HepG2 (cell line): ENCODE measurements around the gene FCAR. TPM values are rescaled to one million over a fixed set of nuclear protein-coding genes. Genes with fewer than 3 reads are reported as not detected.

Experiments
- ELF1 ChIP-seq: sonication (generic); formaldehyde crosslinking; IDR thresholded peaks from 2 replicates; pipeline ENCODE4 v1.4.0; 2020; ENCODE audit warnings: missing genetic modification reagents
- FOXJ3 ChIP-seq: sonication (generic); formaldehyde crosslinking; IDR thresholded peaks from 2 replicates; pipeline ENCODE4 v1.4.0; 2020; ENCODE audit warnings: missing genetic modification reagents, mild to moderate bottlenecking, borderline replicate concordance
- KAT2B ChIP-seq: fragments of 150-350 bp; IDR thresholded peaks from 2 replicates; pipeline ENCODE4 v1.6.1; 2014; ENCODE audit warnings: low read depth, low read length, borderline replicate concordance
- RBM22 ChIP-seq: fragments of 200-400 bp; formaldehyde crosslinking; optimal IDR thresholded peaks from 2 replicates; pipeline ENCODE3; 2017; ENCODE audit warnings: mild to moderate bottlenecking, low read length, moderate library complexity
- RFX1 ChIP-seq: fragments of 450-650 bp; IDR thresholded peaks from 2 replicates; pipeline ENCODE4 v1.6.1; 2017
- ZMYM4 ChIP-seq: sonication (generic); formaldehyde crosslinking; IDR thresholded peaks from 2 replicates; pipeline ENCODE4 v1.8.1; 2023; ENCODE audit warnings: mild to moderate bottlenecking, missing genetic modification reagents
- ZNF451 ChIP-seq: sonication (generic); formaldehyde crosslinking; IDR thresholded peaks from 2 replicates; pipeline ENCODE4 v1.5.0; 2020; ENCODE audit warnings: mild to moderate bottlenecking, missing genetic modification reagents
- ZNF724P ChIP-seq: sonication (generic); formaldehyde crosslinking; IDR thresholded peaks from 2 replicates; pipeline ENCODE4 v1.8.0; 2022; ENCODE audit warnings: missing genetic modification reagents, borderline replicate concordance
- polyA plus RNA-seq, 8 experiments: library from polyadenylated mRNA; depleted of rRNA in 3 of 8; stranded (reverse) in 7 of 8; unstranded in 1 of 8; fragments of >200 nt; fragmentation: Illumina TruSeq in 4 of 8; extraction: Trizol in 4 of 8; gene quantifications; 2 replicates each; pipeline versions ENCODE4 v1.2.1 to v1.2.3, GENCODE V29; 2011 to 2016; ENCODE audit warnings: low read depth in 4 of 8, missing spikeins in 1 of 8, mixed read lengths in 1 of 8; ENCODE audit not compliant: insufficient read depth in 1 of 8
- total RNA-seq, 5 experiments: library from RNA; depleted of rRNA; stranded (reverse); fragments of >200 nt; fragmentation: Illumina TruSeq; extraction: Trizol; gene quantifications; 2 replicates each; pipeline ENCODE4 v1.2.3, GENCODE V29; 2016; ENCODE audit warnings: low read depth in 1 of 5
- TF ChIP-seq, protein P1 (sequence below): sonication (generic); formaldehyde crosslinking; IDR thresholded peaks from 2 replicates; pipeline ENCODE4 v1.4.0; 2020; ENCODE audit warnings: mild to moderate bottlenecking, missing genetic modification reagents
- TF ChIP-seq, protein P2 (sequence below): sonication (generic); formaldehyde crosslinking; IDR thresholded peaks from 2 replicates; pipeline ENCODE4 v1.4.0; 2020; ENCODE audit warnings: missing genetic modification reagents
- TF ChIP-seq, protein P3 (sequence below): sonication (generic); formaldehyde crosslinking; IDR thresholded peaks from one replicate; pipeline ENCODE4 v1.5.1; 2020; ENCODE audit warnings: mild to moderate bottlenecking, missing genetic modification reagents; ENCODE audit errors: not compliant biosample characterization
- TF ChIP-seq, protein P4 (sequence below): sonication (generic); formaldehyde crosslinking; IDR thresholded peaks from 2 replicates; pipeline ENCODE4 v1.5.0; 2020; ENCODE audit warnings: missing genetic modification reagents

Gene FCAR
- total and polyA plus RNA-seq, 2 of the 13 experiments (the other 11 are each of a cell fraction or from before 2014, with no cell fraction given): not detected

DNA sequence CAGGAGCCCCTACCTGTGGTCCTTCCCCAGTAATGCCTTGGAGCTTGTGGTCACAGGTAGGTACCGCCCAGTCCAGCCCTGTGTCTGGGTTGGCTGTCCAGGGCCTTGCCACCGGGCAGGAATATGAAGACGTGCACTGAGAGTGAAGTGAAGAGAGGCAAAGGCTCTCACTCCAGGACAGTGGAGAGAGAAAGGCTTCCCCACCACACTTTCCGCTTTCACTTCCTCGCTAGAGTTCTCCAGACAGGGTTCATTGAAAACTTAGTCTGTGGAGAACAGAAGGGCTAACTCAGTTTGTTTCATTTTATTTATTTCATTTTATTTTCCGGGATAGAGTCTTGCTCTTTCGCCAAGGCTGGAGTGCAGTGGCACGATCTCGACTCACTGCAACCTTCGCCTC is 14.2 kb downstream of the FCAR start (continued):
- TF ChIP-seq, protein P1, sequence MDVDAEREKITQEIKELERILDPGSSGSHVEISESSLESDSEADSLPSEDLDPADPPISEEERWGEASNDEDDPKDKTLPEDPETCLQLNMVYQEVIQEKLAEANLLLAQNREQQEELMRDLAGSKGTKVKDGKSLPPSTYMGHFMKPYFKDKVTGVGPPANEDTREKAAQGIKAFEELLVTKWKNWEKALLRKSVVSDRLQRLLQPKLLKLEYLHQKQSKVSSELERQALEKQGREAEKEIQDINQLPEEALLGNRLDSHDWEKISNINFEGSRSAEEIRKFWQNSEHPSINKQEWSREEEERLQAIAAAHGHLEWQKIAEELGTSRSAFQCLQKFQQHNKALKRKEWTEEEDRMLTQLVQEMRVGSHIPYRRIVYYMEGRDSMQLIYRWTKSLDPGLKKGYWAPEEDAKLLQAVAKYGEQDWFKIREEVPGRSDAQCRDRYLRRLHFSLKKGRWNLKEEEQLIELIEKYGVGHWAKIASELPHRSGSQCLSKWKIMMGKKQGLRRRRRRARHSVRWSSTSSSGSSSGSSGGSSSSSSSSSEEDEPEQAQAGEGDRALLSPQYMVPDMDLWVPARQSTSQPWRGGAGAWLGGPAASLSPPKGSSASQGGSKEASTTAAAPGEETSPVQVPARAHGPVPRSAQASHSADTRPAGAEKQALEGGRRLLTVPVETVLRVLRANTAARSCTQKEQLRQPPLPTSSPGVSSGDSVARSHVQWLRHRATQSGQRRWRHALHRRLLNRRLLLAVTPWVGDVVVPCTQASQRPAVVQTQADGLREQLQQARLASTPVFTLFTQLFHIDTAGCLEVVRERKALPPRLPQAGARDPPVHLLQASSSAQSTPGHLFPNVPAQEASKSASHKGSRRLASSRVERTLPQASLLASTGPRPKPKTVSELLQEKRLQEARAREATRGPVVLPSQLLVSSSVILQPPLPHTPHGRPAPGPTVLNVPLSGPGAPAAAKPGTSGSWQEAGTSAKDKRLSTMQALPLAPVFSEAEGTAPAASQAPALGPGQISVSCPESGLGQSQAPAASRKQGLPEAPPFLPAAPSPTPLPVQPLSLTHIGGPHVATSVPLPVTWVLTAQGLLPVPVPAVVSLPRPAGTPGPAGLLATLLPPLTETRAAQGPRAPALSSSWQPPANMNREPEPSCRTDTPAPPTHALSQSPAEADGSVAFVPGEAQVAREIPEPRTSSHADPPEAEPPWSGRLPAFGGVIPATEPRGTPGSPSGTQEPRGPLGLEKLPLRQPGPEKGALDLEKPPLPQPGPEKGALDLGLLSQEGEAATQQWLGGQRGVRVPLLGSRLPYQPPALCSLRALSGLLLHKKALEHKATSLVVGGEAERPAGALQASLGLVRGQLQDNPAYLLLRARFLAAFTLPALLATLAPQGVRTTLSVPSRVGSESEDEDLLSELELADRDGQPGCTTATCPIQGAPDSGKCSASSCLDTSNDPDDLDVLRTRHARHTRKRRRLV (CRISPR knock-in tag): no peak
- TF ChIP-seq KAT2B (no peak), FOXJ3 (CRISPR knock-in tag) (no peak), ZNF724P (CRISPR knock-in tag) (no peak), RBM22 (no peak), ZNF451 (CRISPR knock-in tag) (no peak), ZMYM4 (CRISPR knock-in tag) (no peak), ELF1 (CRISPR knock-in tag) (no peak), RFX1 (no peak)
- TF ChIP-seq, protein P2, sequence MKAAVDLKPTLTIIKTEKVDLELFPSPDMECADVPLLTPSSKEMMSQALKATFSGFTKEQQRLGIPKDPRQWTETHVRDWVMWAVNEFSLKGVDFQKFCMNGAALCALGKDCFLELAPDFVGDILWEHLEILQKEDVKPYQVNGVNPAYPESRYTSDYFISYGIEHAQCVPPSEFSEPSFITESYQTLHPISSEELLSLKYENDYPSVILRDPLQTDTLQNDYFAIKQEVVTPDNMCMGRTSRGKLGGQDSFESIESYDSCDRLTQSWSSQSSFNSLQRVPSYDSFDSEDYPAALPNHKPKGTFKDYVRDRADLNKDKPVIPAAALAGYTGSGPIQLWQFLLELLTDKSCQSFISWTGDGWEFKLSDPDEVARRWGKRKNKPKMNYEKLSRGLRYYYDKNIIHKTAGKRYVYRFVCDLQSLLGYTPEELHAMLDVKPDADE (CRISPR knock-in tag): no peak
- TF ChIP-seq, protein P3, sequence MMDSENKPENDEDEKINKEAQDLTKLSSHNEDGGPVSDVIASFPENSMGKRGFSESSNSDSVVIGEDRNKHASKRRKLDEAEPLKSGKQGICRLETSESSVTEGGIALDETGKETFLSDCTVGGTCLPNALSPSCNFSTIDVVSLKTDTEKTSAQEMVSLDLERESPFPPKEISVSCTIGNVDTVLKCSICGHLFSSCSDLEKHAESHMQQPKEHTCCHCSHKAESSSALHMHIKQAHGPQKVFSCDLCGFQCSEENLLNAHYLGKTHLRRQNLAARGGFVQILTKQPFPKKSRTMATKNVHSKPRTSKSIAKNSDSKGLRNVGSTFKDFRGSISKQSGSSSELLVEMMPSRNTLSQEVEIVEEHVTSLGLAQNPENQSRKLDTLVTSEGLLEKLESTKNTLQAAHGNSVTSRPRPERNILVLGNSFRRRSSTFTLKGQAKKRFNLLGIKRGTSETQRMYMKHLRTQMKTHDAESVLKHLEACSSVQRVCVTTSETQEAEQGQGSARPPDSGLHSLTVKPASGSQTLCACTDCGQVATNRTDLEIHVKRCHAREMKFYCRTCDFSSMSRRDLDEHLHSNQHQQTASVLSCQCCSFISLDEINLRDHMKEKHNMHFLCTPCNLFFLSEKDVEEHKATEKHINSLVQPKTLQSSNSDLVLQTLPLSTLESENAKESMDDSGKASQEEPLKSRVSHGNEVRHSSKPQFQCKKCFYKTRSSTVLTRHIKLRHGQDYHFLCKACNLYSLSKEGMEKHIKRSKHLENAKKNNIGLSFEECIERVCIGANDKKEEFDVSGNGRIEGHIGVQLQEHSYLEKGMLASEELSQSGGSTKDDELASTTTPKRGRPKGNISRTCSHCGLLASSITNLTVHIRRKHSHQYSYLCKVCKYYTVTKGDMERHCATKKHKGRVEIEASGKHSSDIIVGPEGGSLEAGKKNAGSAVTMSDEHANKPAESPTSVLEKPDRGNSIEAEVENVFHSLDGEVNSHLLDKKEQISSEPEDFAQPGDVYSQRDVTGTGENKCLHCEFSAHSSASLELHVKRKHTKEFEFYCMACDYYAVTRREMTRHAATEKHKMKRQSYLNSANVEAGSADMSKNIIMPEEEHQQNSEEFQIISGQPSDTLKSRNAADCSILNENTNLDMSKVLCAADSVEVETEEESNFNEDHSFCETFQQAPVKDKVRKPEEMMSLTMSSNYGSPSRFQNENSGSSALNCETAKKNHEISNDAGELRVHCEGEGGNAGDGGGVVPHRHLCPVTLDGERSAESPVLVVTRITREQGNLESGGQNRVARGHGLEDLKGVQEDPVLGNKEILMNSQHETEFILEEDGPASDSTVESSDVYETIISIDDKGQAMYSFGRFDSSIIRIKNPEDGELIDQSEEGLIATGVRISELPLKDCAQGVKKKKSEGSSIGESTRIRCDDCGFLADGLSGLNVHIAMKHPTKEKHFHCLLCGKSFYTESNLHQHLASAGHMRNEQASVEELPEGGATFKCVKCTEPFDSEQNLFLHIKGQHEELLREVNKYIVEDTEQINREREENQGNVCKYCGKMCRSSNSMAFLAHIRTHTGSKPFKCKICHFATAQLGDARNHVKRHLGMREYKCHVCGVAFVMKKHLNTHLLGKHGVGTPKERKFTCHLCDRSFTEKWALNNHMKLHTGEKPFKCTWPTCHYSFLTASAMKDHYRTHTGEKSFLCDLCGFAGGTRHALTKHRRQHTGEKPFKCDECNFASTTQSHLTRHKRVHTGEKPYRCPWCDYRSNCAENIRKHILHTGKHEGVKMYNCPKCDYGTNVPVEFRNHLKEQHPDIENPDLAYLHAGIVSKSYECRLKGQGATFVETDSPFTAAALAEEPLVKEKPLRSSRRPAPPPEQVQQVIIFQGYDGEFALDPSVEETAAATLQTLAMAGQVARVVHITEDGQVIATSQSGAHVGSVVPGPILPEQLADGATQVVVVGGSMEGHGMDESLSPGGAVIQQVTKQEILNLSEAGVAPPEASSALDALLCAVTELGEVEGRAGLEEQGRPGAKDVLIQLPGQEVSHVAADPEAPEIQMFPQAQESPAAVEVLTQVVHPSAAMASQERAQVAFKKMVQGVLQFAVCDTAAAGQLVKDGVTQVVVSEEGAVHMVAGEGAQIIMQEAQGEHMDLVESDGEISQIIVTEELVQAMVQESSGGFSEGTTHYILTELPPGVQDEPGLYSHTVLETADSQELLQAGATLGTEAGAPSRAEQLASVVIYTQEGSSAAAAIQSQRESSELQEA: no peak
- TF ChIP-seq, protein P4, sequence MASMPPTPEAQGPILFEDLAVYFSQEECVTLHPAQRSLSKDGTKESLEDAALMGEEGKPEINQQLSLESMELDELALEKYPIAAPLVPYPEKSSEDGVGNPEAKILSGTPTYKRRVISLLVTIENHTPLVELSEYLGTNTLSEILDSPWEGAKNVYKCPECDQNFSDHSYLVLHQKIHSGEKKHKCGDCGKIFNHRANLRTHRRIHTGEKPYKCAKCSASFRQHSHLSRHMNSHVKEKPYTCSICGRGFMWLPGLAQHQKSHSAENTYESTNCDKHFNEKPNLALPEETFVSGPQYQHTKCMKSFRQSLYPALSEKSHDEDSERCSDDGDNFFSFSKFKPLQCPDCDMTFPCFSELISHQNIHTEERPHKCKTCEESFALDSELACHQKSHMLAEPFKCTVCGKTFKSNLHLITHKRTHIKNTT: no peak
